Uterus (tissue), 4 donors: ENCODE measurements around the gene ATF5. TPM values are rescaled to one million over a fixed set of nuclear protein-coding genes. Genes with fewer than 3 reads are reported as not detected.

ENCODE experiments used
- DNase-seq, 2 donors: peaks; one replicate each; pipeline ENCODE4 v3.0.0-alpha.2; 2019 to 2020
- H3K27ac ChIP-seq, 2 donors: fragments of 200-600 bp; sonication (generic); 1 replicate in 1 of 2; 2 replicates in 1 of 2; pipeline ENCODE4 v1.5.1; 2016 to 2018
- H3K27me3 ChIP-seq, 2 donors: fragments of 200-600 bp; sonication (generic); one replicate each; pipeline ENCODE4 v1.5.1; 2018 to 2019; ENCODE audit warnings: control low read depth in 1 of 2
- H3K36me3 ChIP-seq, 2 donors: fragments of 200-600 bp; sonication (generic); one replicate each; pipeline ENCODE4 v1.5.1; 2019; ENCODE audit warnings: control low read depth in 1 of 2
- H3K4me1 ChIP-seq, 2 donors: fragments of 200-600 bp; sonication (generic); one replicate each; pipeline ENCODE4 v1.5.1; 2018 to 2019; ENCODE audit warnings: control low read depth in 1 of 2
- H3K4me3 ChIP-seq, 2 donors: fragments of 200-600 bp; sonication (generic); 1 replicate in 1 of 2; 2 replicates in 1 of 2; pipeline ENCODE4 v1.5.1; 2018 to 2019; ENCODE audit warnings: mild to moderate bottlenecking in 1 of 2
- H3K9me3 ChIP-seq, 2 donors: fragments of 200-600 bp; sonication (generic); one replicate each; pipeline ENCODE4 v1.5.1; 2019; ENCODE audit warnings: control low read depth in 1 of 2
- CTCF ChIP-seq, 4 experiments: fragments of 200-600 bp in 2 of 4; fragments of 450-650 bp in 2 of 4; sonication (generic) in 2 of 4; IDR thresholded peaks; one replicate each; pipeline ENCODE4 v1.5.1; 2016 to 2019; ENCODE audit warnings: antibody characterized with exemption in 4 of 4, mild to moderate bottlenecking in 2 of 4, moderate library complexity in 1 of 4
- POLR2A ChIP-seq, 2 donors: fragments of 450-650 bp; IDR thresholded peaks; one replicate each; pipeline ENCODE4 v1.6.1; 2016; ENCODE audit warnings: antibody characterized with exemption in 2 of 2, mild to moderate bottlenecking in 1 of 2, moderate library complexity in 1 of 2
- intact Hi-C: fragments of 100-400 bp; cut with DNase I; formaldehyde crosslinking; loops from one replicate; pipeline ENCODE4 v1.15.1; 2023; ENCODE audit warnings: low total_unique reads
- total RNA-seq, 4 donors: library from RNA; depleted of rRNA in 3 of 4; stranded (reverse); fragments of >200 nt in 3 of 4; gene quantifications; one replicate each; pipeline versions ENCODE4 v1.1.0 to v1.2.4, GENCODE V29; 2014 to 2023
- donor health status: DM: yes; HTN: yes; CAD: no.

Gene ATF5
- total RNA-seq, 4 donors from 2014 or later, result 2.1 to 10.0 (median 3.6) TPM; not detected in 1

GRCh38 chr19:49927526-49928264 is 1.3 kb upstream of the ATF5 start:
- TF ChIP-seq POLR2A (IDR thresholded peaks at IDR 0.05) (no peak), CTCF (IDR thresholded peaks at IDR 0.05) (no peak)
- DNase-seq, result no peak
- H3K27me3 ChIP-seq, result no peaks in the 10 kb centered on the region
- no peaks in the 10 kb centered on the region for H3K36me3 ChIP-seq
- H3K4me3 ChIP-seq, result no peak overlapping the region
- no peaks in the 10 kb centered on the region for H3K9me3 ChIP-seq
- no peak overlapping the region for H3K27ac ChIP-seq
- no peaks in the 10 kb centered on the region for H3K4me1 ChIP-seq
- intact Hi-C loops, result no loop called here

GRCh38 chr19:49929611-49930482 is 842 bp downstream of the ATF5 start:
- Histone ChIP-seq H3K4me3 (peak overlapping the region; percentile 86 to 94), H3K27me3 (no peaks in the 10 kb centered on the region), H3K9me3 (no peaks in the 10 kb centered on the region), H3K36me3 (no peaks in the 10 kb centered on the region), H3K27ac (peak overlapping the region; percentile 90 to 92), H3K4me1 (no peaks in the 10 kb centered on the region)
- DNase-seq, result peak; percentile 88 to 95
- intact Hi-C loops, result loop anchor here (10.0 kb wide), 1 partner anchor 55 kb away; no protein-coding TSS in a partner anchor
- TF ChIP-seq POLR2A (IDR thresholded peaks at IDR 0.05) (peak in 1 of 2 donors; percentile 10), CTCF (IDR thresholded peaks at IDR 0.05) (peak in 1 of 4 experiments; percentile 39)

GRCh38 chr19:49930483-49931011 is 1.5 kb downstream of the ATF5 start:
- Histone ChIP-seq H3K4me1 (no peaks in the 10 kb centered on the region), H3K36me3 (no peaks in the 10 kb centered on the region), H3K27ac (peak overlapping the region; percentile 90 to 92), H3K9me3 (no peaks in the 10 kb centered on the region), H3K27me3 (no peaks in the 10 kb centered on the region), H3K4me3 (no peak overlapping the region)
- DNase-seq, result peak; percentile 50 to 57
- TF ChIP-seq CTCF (IDR thresholded peaks at IDR 0.05), result no peak
- no peak for TF ChIP-seq POLR2A (IDR thresholded peaks at IDR 0.05)
- intact Hi-C loops, result loop anchor here (10.0 kb wide), 1 partner anchor 54 kb away; no protein-coding TSS in a partner anchor

- no peak overlapping the region for H3K27ac ChIP-seq
Observed at GRCh38 chr19:49931293-49932040, 2.5 kb downstream of the ATF5 start.

More at GRCh38 chr19:49931293-49932040, 2.5 kb downstream of the ATF5 start:
- no peak for TF ChIP-seq CTCF (IDR thresholded peaks at IDR 0.05)
- no peak for TF ChIP-seq POLR2A (IDR thresholded peaks at IDR 0.05)
- H3K36me3 ChIP-seq, result no peaks in the 10 kb centered on the region
- H3K9me3 ChIP-seq, result no peaks in the 10 kb centered on the region
- DNase-seq, result no peak
- intact Hi-C loops, result loop anchor here (10.0 kb wide), 1 partner anchor 53 kb away; no protein-coding TSS in a partner anchor
- H3K27me3 ChIP-seq, result no peaks in the 10 kb centered on the region
- no peak overlapping the region for H3K4me3 ChIP-seq
- no peaks in the 10 kb centered on the region for H3K4me1 ChIP-seq
